IMR-90 (cell line): ENCODE data around the gene PANX1. TPM values are rescaled to one million over a fixed set of nuclear protein-coding genes. Genes with fewer than 3 reads are reported as not detected.

ENCODE experiments used
- ATAC-seq: fragments of 200-7000 bp; cut with Tn5 transposase; 2 replicates; pipeline ENCODE4 v1.9.1; 2020; ENCODE audit warnings: low read depth, mild to moderate bottlenecking, moderate library complexity
- BruUV-seq: library from RNA; stranded (reverse); fragments of 400-500 nt; replicated peaks from 2 replicates; lab custom pipeline; 2021; lab: Mats Ljungman, UMichigan
- CTCF ChIA-PET: fragments of 300-600 bp; formaldehyde crosslinking; extraction: SDS; loops from one replicate; lab custom pipeline; 2021; ENCODE audit warnings: antibody characterized with exemption; lab: Yijun Ruan, JAX
- POLR2A ChIA-PET: fragments of 300-600 bp; sonication (Branson Sonifier 250); formaldehyde crosslinking; loops from one replicate; lab custom pipeline; 2022; ENCODE audit warnings: antibody characterized with exemption; ENCODE audit not compliant: unreplicated experiment; lab: Charles Lee
- DNase-seq: peaks from one replicate; pipeline ENCODE4 v3.0.0; 2013
- H2AFZ ChIP-seq: replicated peaks from 2 replicates; pipeline ENCODE3; 2013; ENCODE audit warnings: low read length, mild to moderate bottlenecking; ENCODE audit not compliant: poor library complexity
- H2AK5ac ChIP-seq: 2 replicates; pipeline ENCODE4 v1.6.1; 2013; ENCODE audit warnings: low read depth, low read length, inconsistent platforms
- H2AK9ac ChIP-seq: replicated peaks from 2 replicates; pipeline ENCODE3; 2013; ENCODE audit warnings: mild to moderate bottlenecking, low read depth, low read length, moderate library complexity; ENCODE audit not compliant: poor library complexity
- H2BK120ac ChIP-seq: 2 replicates; pipeline ENCODE4 v1.6.1; 2013; ENCODE audit warnings: low read depth, low read length, inconsistent platforms
- H2BK15ac ChIP-seq: 3 replicates; pipeline ENCODE4 v1.6.1; 2013; ENCODE audit warnings: low read depth, low read length, inconsistent platforms
- H2BK20ac ChIP-seq: 2 replicates; pipeline ENCODE4 v1.6.1; 2013; ENCODE audit warnings: low read depth, mild to moderate bottlenecking, inconsistent platforms, low read length, moderate library complexity
- H2BK5ac ChIP-seq: 2 replicates; pipeline ENCODE4 v1.6.1; 2013; ENCODE audit warnings: mild to moderate bottlenecking, low read depth, low read length, inconsistent platforms; ENCODE audit not compliant: poor library complexity, severe bottlenecking
- H3K14ac ChIP-seq: replicated peaks from 2 replicates; pipeline ENCODE4 v1.6.1; 2013; ENCODE audit warnings: low read depth, low read length, inconsistent platforms
- H3K18ac ChIP-seq: 2 replicates; pipeline ENCODE4 v1.6.1; 2013; ENCODE audit warnings: low read depth, low read length, control low read depth
- H3K23ac ChIP-seq: 2 replicates; pipeline ENCODE4 v1.6.1; 2013; ENCODE audit warnings: low read depth, low read length, inconsistent platforms
- H3K27ac ChIP-seq: 2 replicates; pipeline ENCODE4 v1.5.1; 2013; ENCODE audit warnings: mild to moderate bottlenecking, control low read depth, low read length; ENCODE audit not compliant: insufficient read depth
- H3K27me3 ChIP-seq: 2 replicates; pipeline ENCODE4 v1.6.1; 2013; ENCODE audit warnings: low read length; ENCODE audit not compliant: control insufficient read depth, insufficient read depth
- H3K36me3 ChIP-seq: 2 replicates; pipeline ENCODE4 v1.6.1; 2013; ENCODE audit warnings: low read length, mixed read lengths; ENCODE audit not compliant: control insufficient read depth, insufficient read depth
- H3K4ac ChIP-seq: 2 replicates; pipeline ENCODE4 v1.6.1; 2013; ENCODE audit warnings: low read depth, low read length, inconsistent platforms
- H3K4me1 ChIP-seq: 2 replicates; pipeline ENCODE4 v1.6.1; 2013; ENCODE audit warnings: low read length, mixed read lengths; ENCODE audit not compliant: control insufficient read depth, insufficient read depth
- H3K4me2 ChIP-seq: 2 replicates; pipeline ENCODE4 v1.6.1; 2013; ENCODE audit warnings: low read depth, mild to moderate bottlenecking, control low read depth, low read length, moderate library complexity
- H3K4me3 ChIP-seq: 2 replicates; pipeline ENCODE4 v1.5.1; 2013; ENCODE audit warnings: low read depth, mild to moderate bottlenecking, control low read depth, low read length, moderate library complexity; ENCODE audit not compliant: insufficient read depth
- H3K56ac ChIP-seq: 2 replicates; pipeline ENCODE4 v1.6.1; 2013; ENCODE audit warnings: low read length, inconsistent platforms; ENCODE audit not compliant: insufficient read depth; ENCODE audit errors: extremely low read depth
- H3K79me1 ChIP-seq, 2 experiments: 2 replicates each; pipeline ENCODE4 v1.6.1; 2013; ENCODE audit warnings: low read length in 2 of 2, inconsistent platforms in 1 of 2, low read depth in 1 of 2
- H3K9ac ChIP-seq: 2 replicates; pipeline ENCODE4 v1.6.1; 2013; ENCODE audit warnings: low read depth, low read length, control low read depth
- H3K9me1 ChIP-seq: 2 replicates; pipeline ENCODE4 v1.6.1; 2013; ENCODE audit warnings: low read length, inconsistent platforms; ENCODE audit not compliant: insufficient read depth
- H3K9me3 ChIP-seq: 2 replicates; pipeline ENCODE4 v1.6.1; 2013; ENCODE audit warnings: low read length; ENCODE audit not compliant: control insufficient read depth, insufficient read depth
- H4K20me1 ChIP-seq: 2 replicates; pipeline ENCODE4 v1.6.1; 2013; ENCODE audit warnings: low read length, inconsistent platforms; ENCODE audit not compliant: insufficient read depth
- H4K5ac ChIP-seq: 2 replicates; pipeline ENCODE4 v1.6.1; 2013; ENCODE audit warnings: mild to moderate bottlenecking, low read depth, low read length, control low read depth
- H4K8ac ChIP-seq, 2 experiments: 2 replicates each; pipeline ENCODE4 v1.6.1; 2013; ENCODE audit warnings: low read depth in 2 of 2, low read length in 2 of 2, control low read depth in 1 of 2, inconsistent platforms in 1 of 2
- H4K91ac ChIP-seq: 2 replicates; pipeline ENCODE4 v1.6.1; 2013; ENCODE audit warnings: low read depth, low read length, inconsistent platforms; ENCODE audit not compliant: insufficient read depth
- BHLHE40 ChIP-seq: fragments of 150-350 bp; IDR thresholded peaks from 2 replicates; pipeline ENCODE4 v1.6.1; 2016; ENCODE audit warnings: mild to moderate bottlenecking, low read depth, low read length
- CHD1 ChIP-seq: IDR thresholded peaks from 2 replicates; pipeline ENCODE4 v1.6.1; 2012; ENCODE audit warnings: low read depth, low read length, improper control_type of control experiment
- CTCF ChIP-seq: conservative IDR thresholded peaks from 2 replicates; pipeline ENCODE4 v1.5.1; 2012; ENCODE audit warnings: mild to moderate bottlenecking, low read depth, low read length, improper control_type of control experiment
- FOS ChIP-seq: fragments of 150-350 bp; IDR thresholded peaks from 2 replicates; pipeline ENCODE4 v1.6.1; 2016; ENCODE audit warnings: low read depth, low read length
- MAFK ChIP-seq: IDR thresholded peaks from 2 replicates; pipeline ENCODE4 v1.6.1; 2012; ENCODE audit warnings: low read depth, low read length, improper control_type of control experiment
- MAZ ChIP-seq: IDR thresholded peaks from 2 replicates; pipeline ENCODE4 v1.6.1; 2012; ENCODE audit warnings: low read depth, mild to moderate bottlenecking, low read length, improper control_type of control experiment, moderate library complexity, borderline replicate concordance
- RAD21 ChIP-seq: IDR thresholded peaks from 2 replicates; pipeline ENCODE4 v1.6.1; 2012; ENCODE audit warnings: low read length, improper control_type of control experiment
- RFX5 ChIP-seq: IDR thresholded peaks from 2 replicates; pipeline ENCODE4 v1.8.0; 2012; ENCODE audit warnings: low read depth, mild to moderate bottlenecking, low read length, moderate library complexity
- SMC3 ChIP-seq: fragments of 150-350 bp; IDR thresholded peaks from 2 replicates; pipeline ENCODE4 v1.6.1; 2016; ENCODE audit warnings: low read depth, mild to moderate bottlenecking, antibody characterized with exemption, low read length, moderate library complexity
- WGBS, 2 experiments: methylation state at CpG; one replicate each; pipeline versions ENCODE4 v1.1.5 to v1.1.7; 2013; ENCODE audit warnings: missing lambda C conversion rate in 2 of 2; ENCODE audit not compliant: insufficient read length in 1 of 2; ENCODE audit errors: extremely low coverage in 2 of 2; 5-methylcytosine and 5-hydroxymethylcytosine counted together
- dilution Hi-C: fragments of 300-500 bp; cut with HindIII; formaldehyde crosslinking; loops from one replicate; pipeline ENCODE4 v1.14.3; 2018; ENCODE audit warnings: low sequenced_read_pairs; ENCODE audit not compliant: unreplicated experiment
- in situ Hi-C: fragments of 300-500 bp; cut with MboI; formaldehyde crosslinking; loops from 3 replicates; pipeline ENCODE4 v1.14.3; 2019; ENCODE audit warnings: low sequenced_read_pairs, inconsistent platforms, mixed read lengths
- intact Hi-C: fragments of 100-400 bp; cut with micrococcal nuclease; formaldehyde crosslinking; loops from 2 replicates; pipeline ENCODE4 v1.10.0; 2022
- polyA plus RNA-seq, 3 experiments: library from polyadenylated mRNA; depleted of rRNA; stranded (reverse); fragments of >200 nt; gene quantifications; 2 replicates each; pipeline ENCODE4 v1.2.3, GENCODE V29; 2012; ENCODE audit warnings: low replicate concordance in 1 of 3
- total RNA-seq: library from RNA; depleted of rRNA; stranded (reverse); fragments of >200 nt; gene quantifications from 2 replicates; pipeline ENCODE4 v1.2.3, GENCODE V29; 2012

Gene PANX1
- total and polyA plus RNA-seq, 2 of the 4 experiments (the other 2 are of a cell fraction): 29.8 to 70.8 TPM

- H2BK120ac ChIP-seq: no peak overlapping the region
- POLR2A ChIA-PET: no interaction called here
- no peak overlapping the region for H2AK5ac ChIP-seq
- intact Hi-C loops (loop anchor here (2.0 kb wide), 3 partner anchors 41 to 321 kb away; partner anchors contain the start of genes ANKRD49 and MRE11), in situ Hi-C loops (loop anchor here (5.0 to 10.0 kb wide), 3 partner anchors 247 to 330 kb away; no protein-coding TSS in a partner anchor), dilution Hi-C loops (no loop called here)
- H3K27ac ChIP-seq: no peak overlapping the region
- no peak overlapping the region for H2BK20ac ChIP-seq
- no peak overlapping the region for H3K23ac ChIP-seq
- H3K14ac ChIP-seq: no peak overlapping the region
- peaks cover 67 to 86% of the 10 kb centered on the region in 2 experiments for H3K79me1 ChIP-seq
- peaks cover 9% of the 10 kb centered on the region for H3K4me1 ChIP-seq
- H3K4ac ChIP-seq: peak overlapping the region; percentile 19; the same call in 1 of the 2 replicates
- no peak overlapping the region for H2AFZ ChIP-seq
- CTCF ChIA-PET: interaction anchor here (0.6 to 1.5 kb wide), 4 partner anchors 10 to 43 kb away, joined by 3 to 4 read pairs (median 3); no protein-coding TSS in a partner anchor
- no CpG with 5 or more reads among the region's 8 CpGs for whole genome bisulfite sequencing, 2 experiments
- H3K56ac ChIP-seq: no peak overlapping the region
- ATAC-seq (peak; percentile 41; the same call in 1 of the 2 replicates), DNase-seq (peak; percentile 50)
- no peak overlapping the region for H3K18ac ChIP-seq
- no peak overlapping the region for H4K5ac ChIP-seq
- peaks cover 4% of the 10 kb centered on the region; the same call in 1 of the 2 replicates for H3K36me3 ChIP-seq
- TF ChIP-seq CTCF (peak; percentile 80), MAFK (no peak), RAD21 (peak; percentile 81), BHLHE40 (no peak), MAZ (peak; percentile 47; the same call in 1 of the 2 replicates), SMC3 (peak; percentile 61), CHD1 (no peak), FOS (no peak), RFX5 (no peak)
- no peak overlapping the region for H2BK15ac ChIP-seq
- no peaks in the 10 kb centered on the region for H3K27me3 ChIP-seq
- no peak overlapping the region for H3K4me2 ChIP-seq
- no peak overlapping the region for H4K8ac ChIP-seq
- H3K4me3 ChIP-seq: no peak overlapping the region
- H3K9me3 ChIP-seq: no peaks in the 10 kb centered on the region
- H2AK9ac ChIP-seq: no peak overlapping the region
- H2BK5ac ChIP-seq: no peak overlapping the region
- H3K9ac ChIP-seq: peak overlapping the region; percentile 33; the same call in 1 of the 2 replicates
- peaks cover 65% of the 10 kb centered on the region for H4K20me1 ChIP-seq
- no TSS peak for BruUV-seq
- H4K91ac ChIP-seq: no peak overlapping the region
- H3K9me1 ChIP-seq: peaks cover 28% of the 10 kb centered on the region
Observed at GRCh38 chr11:94171693-94172440, 43.2 kb downstream of the PANX1 start.
